ENCODE measurements around the gene KDM4F. TPM values are rescaled to one million over a fixed set of nuclear protein-coding genes. Genes with fewer than 3 reads are reported as not detected.
"Not testable (repeated sequence)": the region's sequence is repeated elsewhere in the genome, so short reads cannot be mapped to it uniquely, and the experiment has no call there.

KDM4F gene
- total RNA-seq, result not detected in 2 replicates

DNA sequence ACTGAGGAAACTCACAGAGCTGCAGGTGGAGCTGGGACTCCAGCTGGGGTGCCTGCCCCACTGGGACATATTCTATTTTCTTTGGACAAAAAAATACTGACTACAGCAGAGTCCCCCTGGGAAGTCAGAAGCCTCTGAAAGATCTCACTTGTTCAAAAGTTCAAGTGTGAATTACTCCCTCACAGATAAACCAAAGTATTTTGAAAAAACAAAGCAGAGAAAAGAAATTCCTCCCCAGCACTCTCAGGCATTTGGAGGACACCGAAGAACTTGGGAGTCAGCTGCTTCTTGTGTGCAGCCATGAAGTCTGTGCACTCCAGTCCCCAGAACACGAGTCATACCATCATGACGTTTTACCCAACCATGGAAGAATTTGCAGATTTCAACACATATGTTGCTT is at the start of gene KDM4F:
TSS of gene KDM4F (plus strand) at position 301 of the 400 bp plus-strand sequence.
- intact Hi-C loops (cut with micrococcal nuclease), result not testable (repeated sequence)

DNA sequence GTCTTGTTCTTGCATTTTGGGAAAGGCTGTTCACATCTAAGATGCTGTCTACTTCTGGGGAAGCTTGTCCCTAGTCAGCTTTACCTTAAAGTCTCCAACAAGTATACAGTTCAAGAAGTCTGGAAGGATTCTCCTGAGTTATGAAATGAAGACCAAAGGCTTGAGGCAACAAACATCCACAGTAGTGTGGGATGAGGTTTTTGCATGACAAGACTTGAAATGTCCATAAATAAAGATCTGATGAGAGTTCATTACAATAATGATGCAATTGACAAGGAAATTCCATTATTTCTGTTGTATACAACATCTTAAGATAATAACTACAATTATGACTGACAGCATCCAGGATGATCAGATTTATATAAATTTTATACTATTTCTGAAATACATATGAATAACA is 45.5 kb upstream of the KDM4F start:
- intact Hi-C loops (cut with micrococcal nuclease), result no loop called here

GRCh38 chr11:95005642-95006041 is 43.6 kb upstream of the KDM4F start:
- intact Hi-C loops (cut with micrococcal nuclease), result no loop called here

DNA sequence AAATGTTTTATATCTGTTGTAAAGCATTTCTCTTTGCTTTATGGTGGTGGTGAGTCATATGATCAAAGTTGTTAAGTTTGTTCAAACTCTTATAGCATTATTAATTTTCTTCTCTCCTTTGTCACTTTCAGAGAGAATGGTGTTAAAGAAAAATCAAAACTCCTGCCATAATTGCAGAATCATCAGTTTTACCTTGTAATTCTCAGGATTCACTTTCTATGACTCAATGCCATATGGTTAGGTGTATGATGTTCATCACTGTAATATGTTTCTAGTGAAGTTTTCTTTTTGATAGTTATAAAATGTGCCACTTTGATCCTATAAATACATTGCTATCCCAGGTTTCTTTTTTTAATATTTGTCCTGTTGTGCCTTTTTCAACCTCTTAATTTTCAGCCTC is 37.8 kb upstream of the KDM4F start:
- intact Hi-C loops (cut with micrococcal nuclease), result no loop called here

GRCh38 chr11:95014184-95014821 is 34.9 kb upstream of the KDM4F start:
- intact Hi-C loops (cut with micrococcal nuclease), result no loop called here

GRCh38 chr11:95016139-95016538 is 33.1 kb upstream of the KDM4F start:
- intact Hi-C loops (cut with micrococcal nuclease), result no loop called here

DNA sequence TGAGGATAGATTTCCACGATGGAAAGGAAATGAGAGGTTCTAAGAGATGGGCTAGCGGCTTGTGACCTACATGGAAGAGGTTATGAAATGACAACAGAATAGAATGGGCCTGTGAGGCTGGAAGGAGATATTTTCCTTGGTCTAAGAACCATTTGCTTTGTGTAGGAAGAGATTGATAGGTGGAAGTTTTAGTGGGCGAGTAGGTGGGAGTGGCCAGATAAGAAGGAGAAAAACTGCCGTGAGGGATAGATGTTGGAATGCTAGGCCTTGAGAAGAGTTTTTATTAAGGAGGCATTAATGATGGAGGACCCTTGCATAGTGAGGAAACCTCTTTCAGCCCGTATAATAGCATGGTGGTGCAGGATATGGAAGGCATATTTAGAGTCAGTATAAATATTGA is 27.8 kb upstream of the KDM4F start:
- intact Hi-C loops (cut with micrococcal nuclease), result not testable (repeated sequence)

- intact Hi-C loops (cut with micrococcal nuclease), result no loop called here
Measured at GRCh38 chr11:95024958-95025357, 24.3 kb upstream of the KDM4F start, which contains the start of gene KDM4E. TSS of gene KDM4E (plus strand) at chr11:95025258. CDS start at chr11:95025558, 300 bp downstream.

GRCh38 chr11:95025594-95025993 is 23.6 kb upstream of the KDM4F start:
- intact Hi-C loops (cut with micrococcal nuclease), result not testable (repeated sequence)

- intact Hi-C loops (cut with micrococcal nuclease), result no loop called here
Measured at GRCh38 chr11:95028357-95028756, 20.9 kb upstream of the KDM4F start.

DNA sequence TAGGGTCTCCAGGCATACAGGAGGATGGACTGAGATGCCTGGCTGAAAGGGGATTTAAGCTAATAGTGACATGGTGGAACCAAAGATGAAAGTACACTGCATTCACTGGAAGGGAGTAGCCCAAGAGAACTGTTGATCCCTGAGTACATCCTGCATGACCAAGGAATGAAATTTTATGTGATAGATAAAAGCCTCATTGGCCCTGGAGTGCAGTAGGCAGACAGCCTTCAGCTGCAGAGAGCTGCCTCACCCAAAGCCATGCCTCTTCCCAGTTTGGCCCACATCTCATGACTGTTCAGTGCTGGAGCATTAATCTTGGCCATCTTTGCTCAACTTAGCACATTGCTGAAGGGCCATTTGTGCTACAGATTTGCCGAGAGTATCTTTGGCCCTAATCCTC is 16.2 kb upstream of the KDM4F start:
- intact Hi-C loops (cut with micrococcal nuclease), result no loop called here

DNA sequence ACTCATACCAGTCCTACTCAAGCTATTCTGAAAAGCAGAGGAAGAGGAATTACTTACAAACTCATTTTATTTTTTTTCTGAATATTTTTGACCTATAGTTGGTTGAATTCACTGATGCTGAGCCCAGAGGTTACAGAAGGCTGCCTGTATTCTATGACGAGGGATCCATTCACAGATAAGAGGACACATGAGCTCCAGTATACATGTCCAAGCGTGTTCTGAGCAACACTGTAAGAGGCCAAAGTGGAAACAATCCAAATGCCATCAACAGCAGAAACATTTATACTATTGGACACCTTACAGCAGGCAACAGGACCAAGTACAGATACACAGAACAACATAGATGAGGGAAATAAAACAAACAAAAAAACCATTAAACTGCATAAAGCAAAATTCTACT is 13.9 kb upstream of the KDM4F start:
- intact Hi-C loops (cut with micrococcal nuclease), result no loop called here

DNA sequence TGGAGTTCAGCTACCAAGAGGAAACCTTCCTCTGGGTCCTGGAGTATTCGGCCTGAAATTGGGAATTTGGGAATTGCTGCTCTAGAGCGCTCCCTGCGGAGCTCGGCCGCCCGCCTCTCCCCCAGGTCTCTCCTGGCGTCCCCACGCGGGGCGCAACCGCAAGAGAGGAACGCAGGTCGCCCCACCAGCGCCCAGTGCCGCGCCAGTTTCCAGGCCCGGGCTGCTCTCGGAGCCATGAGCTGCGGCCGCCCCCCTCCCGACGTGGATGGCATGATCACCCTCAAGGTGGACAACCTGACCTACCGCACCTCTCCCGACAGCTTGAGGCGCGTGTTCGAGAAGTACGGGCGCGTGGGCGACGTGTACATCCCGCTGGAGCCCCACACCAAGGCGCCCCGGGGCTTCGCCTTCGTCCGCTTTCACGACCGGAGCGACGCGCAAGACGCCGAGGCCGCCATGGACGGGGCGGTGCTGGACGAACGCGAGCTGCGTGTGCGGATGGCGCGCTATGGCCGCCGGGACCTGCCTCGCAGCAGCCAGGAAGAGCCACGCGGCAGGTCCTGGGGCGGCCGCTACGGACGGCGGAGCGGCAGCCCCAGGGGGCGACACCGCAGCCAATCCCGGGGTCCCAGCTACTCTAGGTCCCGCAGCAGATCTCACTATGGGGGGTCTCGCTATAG is 11.7 kb upstream of the KDM4F start:
- intact Hi-C loops (cut with micrococcal nuclease), result not testable (repeated sequence)

- intact Hi-C loops (cut with micrococcal nuclease), result no loop called here
Measured at GRCh38 chr11:95042239-95042638, 7.0 kb upstream of the KDM4F start.

DNA sequence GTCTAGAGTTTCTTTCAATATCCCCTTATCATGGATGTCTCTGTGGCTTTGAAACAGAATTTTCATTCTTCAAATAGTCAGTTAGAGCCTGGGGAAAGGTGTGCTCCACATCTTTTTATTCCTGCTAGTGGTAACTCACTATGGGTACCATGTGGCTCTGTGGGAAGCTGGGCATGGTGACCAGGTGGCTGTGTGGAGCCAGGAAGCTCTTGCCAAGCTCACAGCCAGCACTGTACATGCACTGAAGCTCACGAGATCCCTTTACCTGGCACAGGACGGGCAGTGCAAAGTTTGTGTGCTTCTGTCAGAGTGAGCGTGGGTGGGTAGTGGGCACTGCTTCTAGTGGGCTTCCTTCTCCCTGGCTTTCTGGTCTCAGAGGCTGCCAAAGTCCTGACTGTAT is 6.3 kb upstream of the KDM4F start:
- intact Hi-C loops (cut with micrococcal nuclease), result no loop called here

- intact Hi-C loops (cut with micrococcal nuclease), result no loop called here
Measured at GRCh38 chr11:95044010-95044409, 5.2 kb upstream of the KDM4F start.

- intact Hi-C loops (cut with micrococcal nuclease), result no loop called here
Measured at GRCh38 chr11:95045812-95046211, 3.4 kb upstream of the KDM4F start.

DNA sequence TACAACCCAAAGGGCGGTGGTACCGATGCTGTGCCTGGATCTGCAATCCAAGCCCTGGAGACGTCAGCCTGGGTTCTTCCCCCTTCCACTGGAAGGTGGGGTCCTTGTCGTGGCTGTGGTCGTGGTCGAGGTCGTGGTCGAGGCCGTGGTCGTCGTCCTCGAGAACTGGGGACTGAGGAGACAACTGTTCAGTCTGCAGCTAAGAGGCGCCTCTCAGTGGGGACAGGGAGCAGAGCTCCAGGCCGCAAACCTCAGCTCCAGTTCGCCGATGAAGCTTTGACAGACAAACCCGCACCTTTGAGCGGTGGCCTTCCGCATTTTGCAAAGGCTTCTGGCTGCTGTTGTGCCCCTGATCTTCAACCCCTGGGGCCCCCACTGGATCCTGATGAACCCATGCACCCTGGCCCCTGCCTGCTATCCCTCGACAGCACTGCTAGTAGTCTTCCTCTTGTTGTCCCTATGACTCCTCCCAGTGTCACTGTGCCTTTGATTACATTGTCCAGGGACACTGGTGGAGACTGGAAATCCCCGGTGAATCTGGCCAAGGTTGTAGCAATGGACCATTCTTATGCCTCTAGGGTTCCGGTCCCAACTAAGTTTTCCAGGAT is 1.5 kb downstream of the KDM4F start:
- intact Hi-C loops (cut with micrococcal nuclease), result no loop called here

DNA sequence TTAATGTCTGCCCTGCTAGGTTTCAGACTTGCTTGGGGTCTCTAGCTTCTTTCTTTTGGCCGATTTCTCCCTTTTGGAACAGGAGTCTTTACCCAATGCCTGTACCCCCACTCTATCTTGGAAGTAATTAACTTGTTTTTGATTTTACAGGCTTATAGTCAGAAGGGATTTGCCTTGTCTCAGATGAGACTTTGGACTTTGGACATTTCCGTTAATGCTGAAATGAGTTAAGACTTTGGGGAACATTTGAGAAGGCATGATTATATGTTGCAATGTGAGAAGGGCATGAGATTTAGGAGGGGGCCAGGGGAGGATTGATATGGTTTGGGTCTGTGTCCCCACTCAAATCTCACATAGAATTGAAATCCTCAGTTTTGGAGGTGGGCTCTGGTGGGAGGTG is 5.1 kb downstream of the KDM4F start:
- intact Hi-C loops (cut with micrococcal nuclease), result no loop called here

- intact Hi-C loops (cut with micrococcal nuclease), result no loop called here
Measured at GRCh38 chr11:95055283-95055897, 6.2 kb downstream of the KDM4F start.

DNA sequence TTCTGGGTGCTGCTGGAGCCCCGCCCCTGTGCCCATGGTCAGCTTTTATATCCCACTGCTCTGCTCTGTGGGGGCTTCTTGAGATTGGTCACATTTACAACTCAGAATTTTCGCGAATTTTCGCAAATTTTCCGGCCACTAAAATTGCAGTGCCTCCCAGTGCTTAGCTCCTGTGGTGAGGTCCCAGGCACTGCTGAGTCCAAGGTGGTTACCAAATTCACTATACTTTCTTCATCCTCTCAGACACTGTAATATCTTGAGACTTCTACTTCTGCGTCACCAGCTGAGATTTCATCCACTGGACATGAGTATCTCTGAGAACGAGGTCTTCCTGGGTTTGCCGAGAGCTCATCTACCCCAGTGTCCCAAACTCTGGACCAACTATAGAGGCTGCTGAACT is 8.7 kb downstream of the KDM4F start:
- intact Hi-C loops (cut with micrococcal nuclease), result no loop called here

DNA sequence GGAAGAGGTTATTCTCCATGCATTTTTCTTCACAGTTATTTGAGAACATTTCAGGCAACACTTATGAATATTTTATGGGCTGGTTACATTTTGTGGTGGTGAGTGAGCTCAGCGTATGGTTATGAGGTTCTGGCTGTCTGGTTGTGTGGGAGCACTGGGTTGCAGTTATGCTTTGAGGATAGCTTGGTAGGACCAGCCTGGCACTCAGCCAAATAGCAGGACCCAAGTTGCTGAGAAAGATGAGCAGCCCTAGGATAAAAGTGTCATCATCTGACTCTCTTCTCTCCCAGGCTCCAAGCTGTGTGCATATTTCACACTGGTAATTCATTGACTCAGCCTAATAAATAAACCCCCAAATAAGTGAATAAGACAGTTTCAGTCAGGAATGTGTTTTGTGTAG is 9.4 kb downstream of the KDM4F start:
- intact Hi-C loops (cut with micrococcal nuclease), result no loop called here
